NOMO-1 (cell line): ENCODE results near the gene PRORP.
A peak's percentile ranks its signal among the peaks of the same experiment; 100 is the strongest.
"Not testable (repeated sequence)": the region's sequence is repeated elsewhere in the genome, so short reads cannot be mapped to it uniquely, and the experiment has no call there.

Source experiments
- DNase-seq, 2 experiments: peaks; one replicate each; lab custom pipeline; 2025; ENCODE audit not compliant: unreplicated experiment in 2 of 2; lab: John Stamatoyannopoulos, UW

The PRORP gene

GRCh38 chr14:35121887-35122695 is at the start of gene PRORP, which contains the start of gene PPP2R3C:
Gene PRORP, plus strand, starts transcription at chr14:35122552. Its CDS starts 694 bp downstream, at chr14:35123246.
Gene PPP2R3C, minus strand, starts transcription at chr14:35121990. Its CDS starts 31 bp downstream, at chr14:35121959.
- peak; percentile 95 to 96 for DNase-seq

GRCh38 chr14:35073486-35073885 is 48.9 kb upstream of the PRORP start:
- DNase-seq: no peak

GRCh38 chr14:35078082-35078481 is 44.3 kb upstream of the PRORP start:
- no peak for DNase-seq

- no peak for DNase-seq
Measured at GRCh38 chr14:35079742-35080141, 42.6 kb upstream of the PRORP start.

GRCh38 chr14:35083530-35084150 is 38.7 kb upstream of the PRORP start:
- DNase-seq: no peak

- DNase-seq: no peak
Measured at GRCh38 chr14:35085441-35085840, 36.9 kb upstream of the PRORP start.

GRCh38 chr14:35088514-35088913 is 33.8 kb upstream of the PRORP start:
- DNase-seq: no peak

- DNase-seq: not testable (repeated sequence)
Measured at GRCh38 chr14:35094645-35095044, 27.7 kb upstream of the PRORP start.

- no peak for DNase-seq
Measured at GRCh38 chr14:35107866-35108265, 14.5 kb upstream of the PRORP start.

- DNase-seq: no peak
Measured at GRCh38 chr14:35112641-35113040, 9.7 kb upstream of the PRORP start.

GRCh38 chr14:35113308-35113950 is 8.9 kb upstream of the PRORP start:
- DNase-seq: no peak

GRCh38 chr14:35114036-35114435 is 8.3 kb upstream of the PRORP start:
- DNase-seq: no peak

- DNase-seq: no peak
Measured at GRCh38 chr14:35116242-35116641, 6.1 kb upstream of the PRORP start.

GRCh38 chr14:35117112-35117511 is 5.2 kb upstream of the PRORP start:
- DNase-seq: no peak

GRCh38 chr14:35121026-35121886 is 1.1 kb upstream of the PRORP start:
- peak; percentile 43 to 49 for DNase-seq

- peak; percentile 10 to 36 for DNase-seq
Measured at GRCh38 chr14:35122696-35123387, 490 bp downstream of the PRORP start.

- DNase-seq: peak in 1 of 2 experiments; percentile 36
Measured at GRCh38 chr14:35123388-35123703, 994 bp downstream of the PRORP start.

GRCh38 chr14:35124127-35124526 is 1.8 kb downstream of the PRORP start:
- DNase-seq: no peak

- no peak for DNase-seq
Measured at GRCh38 chr14:35133542-35134328, 11.4 kb downstream of the PRORP start.
